ENCODE data around the gene ZNF780B. TPM values are rescaled to one million over a fixed set of nuclear protein-coding genes. Genes with fewer than 3 reads are reported as not detected.

Gene ZNF780B
- total RNA-seq, 1 experiment from 2014 or later = 31.9 TPM

DNA sequence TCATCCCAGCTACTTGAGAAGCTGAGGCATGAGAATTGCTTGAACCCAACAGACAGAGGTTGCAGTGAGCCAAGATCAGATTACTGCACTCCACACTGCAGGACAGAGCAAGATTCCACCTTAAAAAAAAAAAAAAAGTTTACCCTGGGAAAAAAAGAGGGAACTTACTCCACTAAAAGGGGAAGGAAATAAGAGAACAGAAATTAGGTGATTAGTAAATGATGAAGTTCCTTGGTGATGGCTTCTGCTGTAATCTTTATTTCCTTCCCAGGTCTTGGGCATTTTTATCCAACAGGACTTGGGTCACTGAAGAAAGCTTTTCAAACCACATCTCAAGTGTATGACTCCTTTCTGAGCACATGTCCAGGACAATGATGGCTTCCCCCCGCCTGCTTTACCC is 25.4 kb upstream of the ZNF780B start:
- Histone ChIP-seq H3K56ac (ENCODE audit: insufficient read length, low read depth, low read length) (no peak overlapping the region), H2BK120ac (ENCODE audit: low read depth, low read length, poor library complexity, severe bottlenecking) (no peak overlapping the region), H2BK12ac (ENCODE audit: insufficient read length, low read depth, low read length) (no peak overlapping the region), H2BK20ac (ENCODE audit: low read depth, low read length, poor library complexity, severe bottlenecking) (no peak overlapping the region), H2BK15ac (ENCODE audit: low read depth, low read length) (no peak overlapping the region), H3K4me2 (ENCODE audit: insufficient read depth, insufficient read length, low read length) (no peak overlapping the region), H4K5ac (ENCODE audit: insufficient read length, low read depth, low read length) (no peak overlapping the region), H3K9me3 (ENCODE audit: control insufficient read depth, low read depth, low read length) (no peaks in the 10 kb centered on the region), H3K18ac (ENCODE audit: insufficient read length, low read depth, low read length) (no peak overlapping the region), H3K23me2 (ENCODE audit: insufficient read length, low read depth, low read length, poor library complexity, severe bottlenecking) (no peaks in the 10 kb centered on the region), H3K4me1 (ENCODE audit: insufficient read depth, low read length) (no peaks in the 10 kb centered on the region; the same call in 1 of the 2 replicates), H3K9ac (ENCODE audit: extremely low read depth, insufficient read length, low read length) (no peak overlapping the region), H2AK5ac (ENCODE audit: insufficient read length, low read length) (no peak overlapping the region), H3K27me3 (ENCODE audit: insufficient read depth, low read length) (no peaks in the 10 kb centered on the region), H3K4ac (ENCODE audit: low read depth, low read length) (no peak overlapping the region), H3K27ac (ENCODE audit: insufficient read length, low read depth, low read length) (no peak overlapping the region), H2BK5ac (ENCODE audit: insufficient read length, low read length) (no peak overlapping the region), H3K23ac (ENCODE audit: insufficient read length, low read depth, low read length) (no peak overlapping the region), H3K79me2 (ENCODE audit: insufficient read depth, low read length) (no peaks in the 10 kb centered on the region), H2AFZ (ENCODE audit: low read length) (no peak overlapping the region), H3K79me1 (ENCODE audit: insufficient read depth, low read depth, low read length, poor library complexity, severe bottlenecking) (no peaks in the 10 kb centered on the region), H4K91ac (ENCODE audit: insufficient read length, low read depth, low read length) (no peak overlapping the region), H4K8ac (replicated peaks; ENCODE audit: insufficient read length, low read depth, low read length) (no peak overlapping the region), H3K14ac (ENCODE audit: insufficient read depth, low read length) (no peak overlapping the region), H3T11ph (ENCODE audit: low read length) (no peak overlapping the region), H4K20me1 (ENCODE audit: control insufficient read depth, insufficient read depth, insufficient read length) (no peaks in the 10 kb centered on the region)
- peaks cover 68 to 82% (median 73%) of the 10 kb centered on the region in 3 experiments for H3K36me3 Mint-ChIP-seq (ENCODE audit: insufficient read depth in 1 of 3, low read depth in 3 of 3)
- peaks cover 0 to 6% of the 10 kb centered on the region in 2 experiments; a peak in 3 of 4 replicates for H3K4me1 Mint-ChIP-seq
- DNase-seq = no peak
- no peaks in the 10 kb centered on the region for H3K27me3 Mint-ChIP-seq (ENCODE audit: low read depth)
- no peak overlapping the region for H3K27ac Mint-ChIP-seq
- H3K9me3 Mint-ChIP-seq = peaks cover 36 to 41% of the 10 kb centered on the region in 2 experiments
- no peak overlapping the region for H3K4me3 Mint-ChIP-seq
- no CpG with 5 or more reads among the region's 1 CpG for WGBS (ENCODE audit: extremely low coverage, insufficient read length, low lambda C conversion rate)
- no peak for TF ChIP-seq CTCF (conservative IDR thresholded peaks at IDR 0.05)
